ENCODE measurements around the gene ITGA6.
"Not testable (repeated sequence)": the region's sequence is repeated elsewhere in the genome, so short reads cannot be mapped to it uniquely, and the experiment has no call there.

The ITGA6 gene

GRCh38 chr2:172540421-172540820, 113.0 kb downstream of the ITGA6 start:
- no peak for ATAC-seq (ENCODE audit: low read depth)
- TF ChIP-seq CTCF (IDR thresholded peaks at IDR 0.05; ENCODE audit: poor library complexity, severe bottlenecking): no peak

GRCh38 chr2:172545408-172546075, 118.2 kb downstream of the ITGA6 start:
- no peak for DNase-seq (ENCODE audit: low spot score)
- no peak for TF ChIP-seq CTCF (IDR thresholded peaks at IDR 0.05; ENCODE audit: poor library complexity, severe bottlenecking)

More at GRCh38 chr2:172540421-172540820, 113.0 kb downstream of the ITGA6 start:
- no peak overlapping the region for H3K4me3 ChIP-seq (ENCODE audit: severe bottlenecking)
- no peak for DNase-seq (ENCODE audit: low spot score)
- no peaks in the 10 kb centered on the region for H3K36me3 ChIP-seq (ENCODE audit: low read depth)
- no peaks in the 10 kb centered on the region for H3K27me3 ChIP-seq (ENCODE audit: insufficient read depth, poor library complexity, severe bottlenecking)
- H3K27ac ChIP-seq (ENCODE audit: poor library complexity, severe bottlenecking): no peak overlapping the region
- no peaks in the 10 kb centered on the region for H3K9me3 ChIP-seq (ENCODE audit: severe bottlenecking)
- H3K4me1 ChIP-seq (ENCODE audit: insufficient read depth, poor library complexity, severe bottlenecking): no peaks in the 10 kb centered on the region

GRCh38 chr2:172549131-172549530, 121.7 kb downstream of the ITGA6 start:
- Histone ChIP-seq H3K27ac (ENCODE audit: poor library complexity, severe bottlenecking) (no peak overlapping the region), H3K36me3 (ENCODE audit: low read depth) (no peaks in the 10 kb centered on the region), H3K9me3 (ENCODE audit: severe bottlenecking) (no peaks in the 10 kb centered on the region), H3K4me3 (ENCODE audit: severe bottlenecking) (no peak overlapping the region), H3K27me3 (ENCODE audit: insufficient read depth, poor library complexity, severe bottlenecking) (no peaks in the 10 kb centered on the region), H3K4me1 (ENCODE audit: insufficient read depth, poor library complexity, severe bottlenecking) (peaks cover 12% of the 10 kb centered on the region)
- ATAC-seq (ENCODE audit: low read depth): no peak
- no peak for TF ChIP-seq CTCF (IDR thresholded peaks at IDR 0.05; ENCODE audit: poor library complexity, severe bottlenecking)
- DNase-seq (ENCODE audit: low spot score): no peak

More at GRCh38 chr2:172545408-172546075, 118.2 kb downstream of the ITGA6 start:
- Histone ChIP-seq H3K9me3 (ENCODE audit: severe bottlenecking) (no peaks in the 10 kb centered on the region), H3K27me3 (ENCODE audit: insufficient read depth, poor library complexity, severe bottlenecking) (no peaks in the 10 kb centered on the region), H3K4me1 (ENCODE audit: insufficient read depth, poor library complexity, severe bottlenecking) (no peaks in the 10 kb centered on the region), H3K36me3 (ENCODE audit: low read depth) (no peaks in the 10 kb centered on the region), H3K27ac (ENCODE audit: poor library complexity, severe bottlenecking) (no peak overlapping the region), H3K4me3 (ENCODE audit: severe bottlenecking) (no peak overlapping the region)
- no peak for ATAC-seq (ENCODE audit: low read depth)

GRCh38 chr2:172549802-172550201, 122.4 kb downstream of the ITGA6 start:
- DNase-seq (ENCODE audit: low spot score); H3K4me3 ChIP-seq (ENCODE audit: severe bottlenecking); H3K36me3 ChIP-seq (ENCODE audit: low read depth); H3K9me3 ChIP-seq (ENCODE audit: severe bottlenecking); H3K27me3 ChIP-seq (ENCODE audit: insufficient read depth, poor library complexity, severe bottlenecking); H3K27ac ChIP-seq (ENCODE audit: poor library complexity, severe bottlenecking); ATAC-seq (ENCODE audit: low read depth): not testable (repeated sequence)
- peaks cover 13% of the 10 kb centered on the region for H3K4me1 ChIP-seq (ENCODE audit: insufficient read depth, poor library complexity, severe bottlenecking)

GRCh38 chr2:172550419-172550818, 123.0 kb downstream of the ITGA6 start:
- peaks cover 16% of the 10 kb centered on the region for H3K4me1 ChIP-seq (ENCODE audit: insufficient read depth, poor library complexity, severe bottlenecking)
- H3K27me3 ChIP-seq (ENCODE audit: insufficient read depth, poor library complexity, severe bottlenecking): no peaks in the 10 kb centered on the region
- H3K27ac ChIP-seq (ENCODE audit: poor library complexity, severe bottlenecking): no peak overlapping the region
- no peak overlapping the region for H3K4me3 ChIP-seq (ENCODE audit: severe bottlenecking)
- no peak for TF ChIP-seq CTCF (IDR thresholded peaks at IDR 0.05; ENCODE audit: poor library complexity, severe bottlenecking)
- H3K9me3 ChIP-seq (ENCODE audit: severe bottlenecking): no peaks in the 10 kb centered on the region
- DNase-seq (ENCODE audit: low spot score) (no peak), ATAC-seq (ENCODE audit: low read depth) (no peak)
- no peaks in the 10 kb centered on the region for H3K36me3 ChIP-seq (ENCODE audit: low read depth)
